Frontal cortex (tissue), 4 donors: ENCODE results near the gene UGT1A7. TPM values are rescaled to one million over a fixed set of nuclear protein-coding genes. Genes with fewer than 3 reads are reported as not detected.

ENCODE experiments used
- DNase-seq, 2 donors: peaks; one replicate each; pipeline ENCODE4 v3.0.0; 2012; ENCODE audit warnings: low spot score in 2 of 2
- FAIRE-seq: peaks from 2 replicates; lab custom pipeline; 2012; peaks lifted over from hg19 to GRCh38; lab: Jason Lieb, UNC
- total RNA-seq: library from RNA; depleted of rRNA; stranded (reverse); fragments of >200 nt; gene quantifications from one replicate; pipeline ENCODE4 v1.2.3, GENCODE V29; 2014
- donor health status: control.
- donor health status: control.
- donor health status: control.

The UGT1A7 gene
- total RNA-seq, 1 donor from 2014 or later, result not detected

- FAIRE-seq (no peak), DNase-seq (no peak)
Measured at GRCh38 chr2:233754872-233755611, 73.3 kb downstream of the UGT1A7 start.

- no peak for FAIRE-seq
Measured at GRCh38 chr2:233756429-233757081, 74.9 kb downstream of the UGT1A7 start.

GRCh38 chr2:233758141-233758540 is 76.4 kb downstream of the UGT1A7 start:
- FAIRE-seq (no peak), DNase-seq (no peak)

More at GRCh38 chr2:233756429-233757081, 74.9 kb downstream of the UGT1A7 start:
- no peak for DNase-seq

GRCh38 chr2:233758849-233759248 is 77.1 kb downstream of the UGT1A7 start:
- DNase-seq (no peak), FAIRE-seq (no peak)

- DNase-seq, result no peak
- FAIRE-seq, result no peak
Measured at GRCh38 chr2:233760043-233760442, 78.3 kb downstream of the UGT1A7 start, which contains the start of gene UGT1A1. Gene UGT1A1 (plus strand): TSS chr2:233760270. CDS start chr2:233760288, 18 bp downstream.

- DNase-seq (no peak), FAIRE-seq (no peak)
Measured at GRCh38 chr2:233761040-233761769, 79.5 kb downstream of the UGT1A7 start.

GRCh38 chr2:233764264-233764663 is 82.6 kb downstream of the UGT1A7 start:
- DNase-seq, result no peak
- no peak for FAIRE-seq

GRCh38 chr2:233764761-233765160 is 83.1 kb downstream of the UGT1A7 start:
- DNase-seq (no peak), FAIRE-seq (no peak)

- no peak for FAIRE-seq
- DNase-seq, result no peak
Measured at GRCh38 chr2:233766416-233766815, 84.7 kb downstream of the UGT1A7 start.

GRCh38 chr2:233768076-233768475 is 86.4 kb downstream of the UGT1A7 start:
- FAIRE-seq (no peak), DNase-seq (no peak)

- FAIRE-seq, result no peak
- no peak for DNase-seq
Measured at GRCh38 chr2:233769260-233769659, 87.6 kb downstream of the UGT1A7 start.

GRCh38 chr2:233772153-233772552 is 90.5 kb downstream of the UGT1A7 start:
- FAIRE-seq (no peak), DNase-seq (no peak)

- FAIRE-seq, result no peak
- no peak for DNase-seq
Measured at GRCh38 chr2:233772583-233772982, 90.9 kb downstream of the UGT1A7 start.

GRCh38 chr2:233773854-233774253 is 92.2 kb downstream of the UGT1A7 start:
- FAIRE-seq, result no peak
- no peak for DNase-seq

GRCh38 chr2:233775414-233775813 is 93.7 kb downstream of the UGT1A7 start:
- FAIRE-seq, result no peak
- no peak for DNase-seq

- FAIRE-seq, result no peak
Measured at GRCh38 chr2:233778030-233778429, 96.3 kb downstream of the UGT1A7 start, which contains the start of gene MROH2A. Gene MROH2A (plus strand): TSS chr2:233778330. CDS start chr2:233779359, 1,029 bp downstream.

GRCh38 chr2:233779722-233780121 is 98.0 kb downstream of the UGT1A7 start:
- FAIRE-seq, result no peak
- DNase-seq, result no peak

More at GRCh38 chr2:233778030-233778429, 96.3 kb downstream of the UGT1A7 start, which contains the start of gene MROH2A:
- DNase-seq, result no peak

- DNase-seq, result no peak
- FAIRE-seq, result no peak
Measured at GRCh38 chr2:233780771-233781170, 99.1 kb downstream of the UGT1A7 start.

- FAIRE-seq (no peak), DNase-seq (no peak)
Measured at GRCh38 chr2:233789554-233789953, 107.9 kb downstream of the UGT1A7 start.

- DNase-seq (no peak), FAIRE-seq (no peak)
Measured at GRCh38 chr2:233791151-233791882, 109.6 kb downstream of the UGT1A7 start.
